HUES48 (cell line): ENCODE results near the gene TRIP6.

ENCODE experiments used
- H3K27ac ChIP-seq: one replicate; pipeline ENCODE4 v1.7.0; 2013; ENCODE audit warnings: low read depth, low read length, inconsistent platforms
- H3K27me3 ChIP-seq: 2 replicates; pipeline ENCODE4 v1.6.1; 2013; ENCODE audit warnings: mild to moderate bottlenecking, low read length; ENCODE audit not compliant: control insufficient read depth, insufficient read depth
- H3K36me3 ChIP-seq: 2 replicates; pipeline ENCODE4 v1.6.1; 2013; ENCODE audit warnings: low read length; ENCODE audit not compliant: control insufficient read depth, insufficient read depth
- H3K4me1 ChIP-seq: 2 replicates; pipeline ENCODE4 v1.6.1; 2013; ENCODE audit warnings: mild to moderate bottlenecking, low read length; ENCODE audit not compliant: control insufficient read depth, insufficient read depth
- H3K4me3 ChIP-seq: 2 replicates; pipeline ENCODE4 v1.5.1; 2013; ENCODE audit warnings: mild to moderate bottlenecking, low read depth, low read length
- H3K9ac ChIP-seq: 2 replicates; pipeline ENCODE4 v1.6.1; 2013; ENCODE audit warnings: mild to moderate bottlenecking, low read depth, low read length, moderate library complexity
- H3K9me3 ChIP-seq: 2 replicates; pipeline ENCODE4 v1.6.1; 2013; ENCODE audit warnings: low read length; ENCODE audit not compliant: control insufficient read depth, insufficient read depth

Gene TRIP6

DNA sequence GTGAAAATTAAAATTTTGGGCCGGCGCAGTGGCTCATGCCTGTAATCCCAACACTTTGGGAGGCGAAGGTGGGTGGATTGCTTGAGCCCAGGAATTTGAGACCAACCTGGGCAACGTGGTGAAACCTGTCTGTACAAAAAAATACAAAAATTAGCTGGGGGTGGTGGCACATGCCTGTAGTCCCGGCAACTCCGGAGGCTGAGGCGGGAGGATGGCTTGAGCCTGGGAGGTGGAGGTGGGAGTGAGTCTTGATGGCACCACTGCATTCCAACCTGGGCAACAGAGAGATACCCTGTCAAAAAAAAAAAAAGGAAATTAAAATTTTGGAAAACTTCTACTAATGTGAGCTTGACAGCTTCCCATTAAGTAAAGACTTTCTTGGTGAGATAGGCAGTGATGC, 10.8 kb downstream of the TRIP6 start:
- Histone ChIP-seq H3K27ac (no peak overlapping the region), H3K4me1 (no peaks in the 10 kb centered on the region), H3K27me3 (no peaks in the 10 kb centered on the region), H3K4me3 (no peak overlapping the region), H3K9ac (no peak overlapping the region), H3K36me3 (peaks cover 77% of the 10 kb centered on the region), H3K9me3 (no peaks in the 10 kb centered on the region)

DNA sequence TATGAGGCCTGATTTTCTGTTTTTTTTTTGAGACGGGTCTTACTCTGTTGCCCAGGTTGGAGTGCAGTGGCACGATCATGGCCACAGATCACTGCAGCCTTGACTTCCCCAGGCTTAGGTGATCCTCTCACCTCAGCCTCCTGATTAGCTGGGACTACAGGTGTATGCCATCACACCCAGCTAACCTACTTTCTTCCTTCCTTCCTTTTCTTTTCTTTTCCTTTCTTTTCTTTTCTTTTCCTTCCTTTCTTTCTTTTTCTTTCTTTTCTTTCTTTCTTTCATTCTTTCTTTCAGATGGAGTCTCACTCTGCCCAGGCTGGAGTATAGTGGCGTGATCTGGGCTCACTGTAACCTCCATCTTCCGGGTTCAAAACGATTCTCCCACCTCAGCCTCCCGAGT, 11.5 kb downstream of the TRIP6 start:
- H3K27ac ChIP-seq, result no peak overlapping the region
- H3K36me3 ChIP-seq, result peaks cover 77% of the 10 kb centered on the region
- H3K4me3 ChIP-seq, result no peak overlapping the region
- no peaks in the 10 kb centered on the region for H3K9me3 ChIP-seq
- H3K4me1 ChIP-seq, result no peaks in the 10 kb centered on the region
- H3K9ac ChIP-seq, result no peak overlapping the region
- no peaks in the 10 kb centered on the region for H3K27me3 ChIP-seq

DNA sequence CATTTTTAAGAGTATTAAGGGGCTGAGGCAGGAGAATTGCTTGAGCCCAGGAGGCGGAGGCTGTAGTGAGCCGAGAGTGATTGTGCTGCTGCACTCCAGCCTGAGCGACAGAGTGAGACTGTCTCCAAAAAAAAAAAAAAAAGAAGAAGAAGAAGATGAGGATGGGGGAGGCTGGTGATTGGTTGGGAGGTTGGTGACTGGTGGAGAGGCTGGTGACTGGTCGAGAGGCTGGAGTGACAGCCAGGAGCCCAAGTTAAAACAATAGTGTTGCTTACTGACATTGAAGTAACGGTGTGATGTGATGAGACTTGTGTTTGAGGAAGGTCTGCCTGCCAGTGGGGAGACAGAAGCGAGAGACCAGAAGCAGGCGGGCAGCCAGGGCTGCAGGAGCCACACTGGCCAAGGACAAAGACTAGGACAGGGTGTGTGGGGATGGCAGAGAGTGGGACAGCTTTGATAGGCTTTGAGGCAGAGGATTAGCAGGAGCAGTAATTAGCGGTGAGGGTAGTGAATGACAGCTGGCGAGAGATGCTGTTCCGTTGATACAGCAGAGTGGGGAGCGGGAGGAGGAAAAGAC, 12.6 kb downstream of the TRIP6 start:
- no peaks in the 10 kb centered on the region for H3K9me3 ChIP-seq
- peaks cover 84% of the 10 kb centered on the region for H3K36me3 ChIP-seq
- no peaks in the 10 kb centered on the region for H3K4me1 ChIP-seq
- no peak overlapping the region for H3K9ac ChIP-seq
- H3K27me3 ChIP-seq, result no peaks in the 10 kb centered on the region
- no peak overlapping the region for H3K27ac ChIP-seq
- no peak overlapping the region for H3K4me3 ChIP-seq

DNA sequence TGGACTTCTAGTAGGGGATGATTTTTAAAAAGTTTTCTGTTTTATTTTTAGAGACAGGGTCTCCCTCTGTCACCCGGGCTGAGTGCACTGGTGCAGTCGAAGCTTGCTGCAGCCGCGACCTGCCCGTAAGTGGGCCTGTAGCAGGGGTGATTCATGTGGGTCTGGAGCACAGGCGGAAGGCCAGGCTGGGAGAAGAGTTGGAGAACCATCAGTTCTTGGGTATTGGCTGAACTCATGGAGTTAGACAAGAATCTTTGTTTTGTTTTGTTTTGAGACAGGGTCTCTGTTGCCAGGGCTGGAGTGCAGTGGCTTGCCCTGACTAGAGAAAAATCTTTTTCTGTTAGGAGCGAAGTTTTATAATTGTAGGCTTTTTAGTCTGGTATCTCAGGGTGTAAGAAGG, 13.5 kb downstream of the TRIP6 start:
- no peaks in the 10 kb centered on the region for H3K27me3 ChIP-seq
- H3K4me3 ChIP-seq, result no peak overlapping the region
- H3K27ac ChIP-seq, result no peak overlapping the region
- no peaks in the 10 kb centered on the region for H3K4me1 ChIP-seq
- H3K9me3 ChIP-seq, result no peaks in the 10 kb centered on the region
- no peak overlapping the region for H3K9ac ChIP-seq
- peaks cover 93% of the 10 kb centered on the region for H3K36me3 ChIP-seq

DNA sequence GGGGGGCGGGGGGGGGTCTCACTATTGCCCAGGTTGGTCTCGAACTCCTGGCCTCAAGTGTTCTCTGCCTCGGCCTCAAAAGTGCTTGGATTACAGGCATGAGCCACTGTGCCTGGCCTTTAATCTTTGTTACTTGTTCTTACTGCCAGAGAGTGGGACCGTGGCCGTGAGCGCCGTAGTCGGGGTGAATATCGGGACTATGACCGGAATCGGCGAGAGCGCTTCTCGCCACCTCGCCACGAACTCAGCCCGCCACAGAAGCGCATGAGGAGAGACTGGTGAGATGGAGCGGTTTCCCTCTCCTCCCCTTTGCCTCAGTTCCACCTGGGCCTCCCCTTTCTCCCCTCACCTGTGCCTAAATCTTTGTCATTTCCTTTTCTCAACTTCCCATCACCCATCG, 13.9 kb downstream of the TRIP6 start:
- H3K4me3 ChIP-seq, result no peak overlapping the region
- H3K9ac ChIP-seq, result no peak overlapping the region
- H3K9me3 ChIP-seq, result no peaks in the 10 kb centered on the region
- no peak overlapping the region for H3K27ac ChIP-seq
- H3K36me3 ChIP-seq, result peaks cover 97% of the 10 kb centered on the region
- no peaks in the 10 kb centered on the region for H3K4me1 ChIP-seq
- H3K27me3 ChIP-seq, result no peaks in the 10 kb centered on the region

DNA sequence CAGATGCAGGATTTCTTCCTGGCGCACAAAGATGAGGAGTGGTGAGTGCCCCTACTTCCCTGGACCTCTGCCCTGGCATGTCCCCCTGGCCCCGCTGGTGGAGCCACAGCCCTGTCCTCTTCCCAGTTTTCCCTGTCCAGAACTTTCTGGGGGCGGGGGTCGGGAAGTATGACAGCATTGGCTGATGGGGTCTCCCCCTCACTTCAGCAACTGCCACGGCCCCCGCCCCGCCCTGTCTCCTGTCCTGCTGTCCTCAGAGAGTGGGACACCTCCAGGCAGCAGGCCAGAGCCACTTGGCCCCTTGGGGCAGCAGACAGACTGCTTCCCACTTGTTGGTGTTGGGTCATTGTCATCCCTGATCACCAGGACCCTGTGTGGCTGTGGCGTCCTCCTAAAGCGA, 15.0 kb downstream of the TRIP6 start:
- Histone ChIP-seq H3K4me3 (no peak overlapping the region), H3K4me1 (no peaks in the 10 kb centered on the region), H3K36me3 (peaks cover 97% of the 10 kb centered on the region), H3K27me3 (no peaks in the 10 kb centered on the region), H3K27ac (no peak overlapping the region), H3K9me3 (no peaks in the 10 kb centered on the region), H3K9ac (no peak overlapping the region)

DNA sequence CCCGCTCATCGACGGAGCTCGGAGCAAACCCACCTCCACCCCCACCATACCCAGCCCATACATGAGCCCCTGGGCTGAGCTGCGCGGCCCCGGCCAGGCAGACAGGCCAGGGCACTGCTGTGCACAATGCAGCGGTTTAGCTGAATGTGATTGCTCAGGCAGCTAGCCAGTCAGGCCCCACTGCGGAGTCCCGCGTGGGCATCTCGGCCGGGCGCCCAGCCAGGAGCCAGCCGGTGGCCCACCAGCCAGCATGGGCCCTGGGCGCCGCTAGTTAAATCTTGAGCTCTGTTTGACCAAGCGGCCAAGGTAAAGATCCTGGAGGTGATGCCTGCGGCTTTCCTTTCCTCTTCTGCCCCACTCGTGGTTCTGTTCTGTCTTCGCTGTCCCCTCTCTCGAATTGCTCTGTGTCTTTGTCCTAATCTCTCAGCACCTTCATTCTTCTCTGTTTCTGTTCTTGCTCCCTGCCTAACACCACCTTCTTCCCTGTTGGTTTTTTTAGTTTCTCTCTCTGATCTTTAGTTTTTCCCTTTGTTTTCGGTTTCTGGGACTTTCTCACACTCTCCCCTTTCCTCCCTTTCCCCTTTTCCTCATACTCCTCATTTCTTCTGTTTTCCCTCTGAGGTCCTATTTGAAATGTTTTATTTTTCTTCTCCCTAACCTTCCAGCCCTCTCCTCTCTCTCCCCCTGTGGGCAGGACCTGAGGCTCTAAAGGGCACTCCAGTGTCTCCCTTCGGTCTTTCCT, 15.8 kb downstream of the TRIP6 start:
- Histone ChIP-seq H3K27me3 (no peaks in the 10 kb centered on the region), H3K36me3 (peaks cover 97% of the 10 kb centered on the region), H3K9me3 (no peaks in the 10 kb centered on the region), H3K4me3 (no peak overlapping the region), H3K9ac (no peak overlapping the region), H3K4me1 (no peaks in the 10 kb centered on the region), H3K27ac (no peak overlapping the region)

DNA sequence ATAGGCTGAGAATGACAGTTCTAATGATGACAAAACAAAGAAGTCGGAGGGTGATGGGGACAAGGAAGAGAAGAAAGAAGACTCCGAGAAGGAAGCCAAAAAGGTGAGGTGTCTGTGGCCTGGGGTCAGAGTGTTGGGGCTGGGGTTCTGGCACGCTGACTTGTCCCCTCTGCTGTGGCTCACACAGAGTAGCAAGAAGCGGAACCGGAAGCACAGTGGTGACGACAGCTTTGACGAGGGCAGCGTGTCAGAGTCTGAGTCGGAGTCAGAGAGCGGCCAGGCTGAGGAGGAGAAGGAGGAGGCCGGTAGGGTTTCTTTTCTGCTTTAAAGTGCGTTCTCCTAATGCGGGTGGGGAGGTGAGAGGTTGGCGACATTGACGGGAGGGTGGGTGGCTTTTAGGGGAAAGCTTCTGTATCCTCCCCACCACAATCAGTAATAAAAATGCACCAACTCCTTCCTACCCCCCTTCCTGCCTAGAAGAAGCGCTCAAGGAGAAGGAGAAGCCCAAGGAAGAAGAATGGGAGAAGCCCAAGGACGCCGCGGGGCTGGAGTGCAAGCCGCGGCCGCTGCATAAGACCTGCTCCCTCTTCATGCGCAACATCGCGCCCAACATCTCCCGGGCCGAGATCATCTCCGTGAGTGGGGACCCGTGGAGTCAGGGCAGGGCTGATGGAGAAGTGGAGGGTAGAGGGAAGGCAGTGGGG, 17.7 kb downstream of the TRIP6 start:
- no peak overlapping the region for H3K27ac ChIP-seq
- H3K36me3 ChIP-seq, result peaks cover 87% of the 10 kb centered on the region
- H3K9ac ChIP-seq, result no peak overlapping the region
- H3K4me1 ChIP-seq, result no peaks in the 10 kb centered on the region
- H3K4me3 ChIP-seq, result no peak overlapping the region
- no peaks in the 10 kb centered on the region for H3K27me3 ChIP-seq
- no peaks in the 10 kb centered on the region for H3K9me3 ChIP-seq

DNA sequence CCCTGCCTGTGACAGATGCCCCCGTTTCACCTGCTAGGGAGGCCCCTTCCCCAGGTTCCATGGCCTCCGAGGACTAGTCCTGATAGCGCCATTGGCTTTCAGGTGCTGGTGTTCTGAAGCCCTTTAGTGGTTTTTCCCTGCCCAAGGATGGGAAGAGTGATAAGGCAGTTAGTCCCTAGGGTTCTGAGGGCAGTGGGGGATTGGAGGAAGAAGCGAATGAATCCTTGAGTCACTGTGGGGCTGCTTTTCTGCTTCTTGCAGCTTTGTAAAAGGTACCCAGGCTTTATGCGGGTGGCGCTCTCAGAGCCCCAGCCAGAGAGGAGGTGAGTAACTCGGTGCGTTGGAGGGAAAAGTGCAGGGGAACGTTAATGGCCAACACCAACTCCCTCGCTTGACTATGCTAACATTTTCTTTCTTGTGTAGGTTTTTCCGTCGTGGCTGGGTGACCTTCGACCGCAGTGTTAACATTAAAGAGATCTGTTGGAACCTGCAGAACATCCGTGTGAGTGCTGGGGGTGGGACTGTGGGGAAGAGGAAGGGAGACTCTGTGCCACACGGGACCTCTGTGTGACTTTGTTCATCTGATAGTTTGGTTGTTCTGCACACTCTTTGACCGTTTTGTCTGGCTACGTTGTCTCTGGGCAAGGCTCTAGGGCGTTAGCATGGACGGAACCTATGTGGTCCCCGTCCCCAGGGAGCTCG, 18.4 kb downstream of the TRIP6 start:
- H3K27ac ChIP-seq, result no peak overlapping the region
- H3K4me3 ChIP-seq, result no peak overlapping the region
- no peaks in the 10 kb centered on the region for H3K27me3 ChIP-seq
- no peaks in the 10 kb centered on the region for H3K9me3 ChIP-seq
- H3K36me3 ChIP-seq, result peaks cover 82% of the 10 kb centered on the region
- H3K9ac ChIP-seq, result no peak overlapping the region
- no peaks in the 10 kb centered on the region for H3K4me1 ChIP-seq

DNA sequence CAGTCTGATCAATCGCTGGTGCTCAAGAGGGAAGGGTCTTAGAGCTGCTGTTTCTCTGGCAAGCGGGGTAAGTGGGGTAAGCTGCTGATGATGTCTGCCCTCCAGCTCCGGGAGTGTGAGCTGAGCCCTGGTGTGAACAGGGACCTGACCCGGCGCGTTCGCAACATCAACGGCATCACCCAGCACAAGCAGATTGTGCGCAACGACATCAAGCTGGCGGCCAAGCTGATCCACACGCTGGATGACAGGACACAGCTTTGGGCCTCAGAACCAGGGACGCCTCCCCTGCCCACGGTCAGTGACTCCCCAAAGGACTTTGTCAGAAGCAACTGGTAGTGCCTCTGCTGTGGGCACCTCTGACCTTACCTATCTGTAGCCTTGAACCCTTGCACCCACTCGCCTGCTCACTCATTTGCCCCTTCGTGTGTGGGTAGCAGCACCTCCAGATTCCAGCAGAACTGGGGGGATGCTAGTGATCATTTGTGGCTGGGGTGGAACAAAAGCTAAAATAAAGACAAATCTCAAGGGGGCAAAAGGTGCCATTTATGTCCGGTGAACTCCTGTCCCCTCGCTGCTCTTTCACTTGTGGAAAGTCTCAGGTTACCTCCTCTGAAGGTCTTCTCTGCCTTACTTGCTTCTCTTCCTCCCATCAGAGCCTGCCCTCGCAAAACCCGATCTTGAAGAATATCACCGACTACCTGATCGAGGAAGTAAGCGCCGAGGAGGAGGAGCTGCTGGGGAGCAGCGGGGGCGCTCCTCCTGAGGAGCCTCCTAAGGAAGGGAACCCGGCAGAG, 19.2 kb downstream of the TRIP6 start:
- Histone ChIP-seq H3K9ac (no peak overlapping the region), H3K27ac (no peak overlapping the region), H3K4me3 (no peak overlapping the region), H3K36me3 (peaks cover 75% of the 10 kb centered on the region), H3K4me1 (no peaks in the 10 kb centered on the region), H3K27me3 (no peaks in the 10 kb centered on the region), H3K9me3 (no peaks in the 10 kb centered on the region)
